Activated CD4-positive, alpha-beta T cell treated with anti-CD3 and anti-CD28 coated beads, Interleukin-2, amount 50 U/mL, for 4 hours (primary cell): ENCODE measurements around the gene RNF145.

Experiments
- DNase-seq, 2 experiments: peaks; one replicate each; pipeline ENCODE4 v3.0.0-alpha.2; 2020

Gene RNF145

DNA sequence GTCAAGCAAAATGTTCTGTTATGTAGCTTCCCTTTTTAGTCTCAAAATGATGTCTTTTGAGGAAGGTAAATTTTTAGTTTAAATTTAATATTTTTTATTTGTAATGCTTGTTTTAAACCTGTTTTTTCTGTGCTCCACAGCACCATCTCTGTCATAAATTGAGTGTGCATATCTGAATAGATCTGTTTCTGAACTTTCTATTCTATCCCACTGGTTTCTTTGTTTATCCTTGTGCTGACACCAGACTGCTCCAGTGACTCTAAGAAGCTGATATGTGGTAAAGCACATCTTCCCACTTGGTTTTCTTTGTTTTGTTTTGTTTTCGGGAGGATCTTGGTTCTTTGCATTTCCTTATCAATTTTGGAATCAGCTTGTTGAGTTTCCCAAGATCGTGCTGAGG is 7.1 kb upstream of the RNF145 start:
- no peak for DNase-seq

DNA sequence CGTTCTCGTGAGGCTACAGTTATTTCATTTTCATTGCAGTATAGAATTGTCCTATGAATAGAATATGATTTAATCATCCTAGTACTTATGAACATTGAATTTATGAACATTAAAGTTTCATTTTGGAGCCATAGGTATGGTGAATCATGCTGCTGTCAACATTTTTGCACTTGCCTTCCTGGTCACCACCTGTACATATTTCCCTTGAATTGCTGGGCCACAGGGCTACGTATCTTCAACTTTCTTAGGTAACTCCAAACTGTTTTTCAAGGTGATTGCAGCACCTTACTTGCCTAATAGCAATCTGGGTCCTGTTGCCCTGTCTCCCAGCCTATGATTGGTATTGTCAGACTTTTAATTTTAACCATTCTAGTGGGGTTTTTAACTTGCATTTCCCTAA is 6.5 kb upstream of the RNF145 start:
- DNase-seq = no peak

DNA sequence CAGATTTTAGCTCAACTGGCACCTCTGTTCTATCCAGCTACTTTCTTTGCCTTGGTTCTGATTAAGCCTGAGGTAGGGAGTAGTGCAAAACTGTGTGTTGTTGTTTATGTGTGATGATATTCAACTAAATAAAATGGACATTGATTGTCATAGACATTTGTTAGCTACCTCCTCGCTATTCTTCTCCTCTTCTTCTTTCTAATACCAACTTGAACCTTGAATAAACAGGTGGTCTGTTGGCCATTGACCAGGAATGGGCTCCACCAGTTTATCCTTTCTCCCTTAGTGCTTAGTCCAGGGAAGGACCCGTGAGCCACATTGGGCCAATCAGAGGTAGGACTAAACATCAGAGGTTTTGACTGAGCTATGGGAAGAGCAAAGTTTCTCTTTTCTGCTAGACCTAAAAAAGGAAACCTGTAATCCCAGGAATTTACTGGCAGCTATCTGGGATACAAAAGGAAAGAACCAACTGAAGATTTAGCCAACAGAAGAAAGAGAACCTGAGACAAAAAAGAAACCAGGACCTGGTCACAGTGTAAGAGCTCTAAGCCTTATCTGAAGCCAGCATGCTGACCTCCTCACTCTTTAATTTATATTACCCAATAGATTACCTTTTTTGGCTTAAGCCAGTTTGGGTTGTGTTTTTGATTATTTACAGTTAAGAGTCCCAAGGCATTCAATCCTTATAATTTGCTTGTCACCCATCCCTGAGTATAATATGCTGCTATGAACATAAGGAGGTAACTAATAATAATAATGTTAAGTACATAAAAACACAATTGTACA is 5.3 kb upstream of the RNF145 start:
- no peak for DNase-seq

DNA sequence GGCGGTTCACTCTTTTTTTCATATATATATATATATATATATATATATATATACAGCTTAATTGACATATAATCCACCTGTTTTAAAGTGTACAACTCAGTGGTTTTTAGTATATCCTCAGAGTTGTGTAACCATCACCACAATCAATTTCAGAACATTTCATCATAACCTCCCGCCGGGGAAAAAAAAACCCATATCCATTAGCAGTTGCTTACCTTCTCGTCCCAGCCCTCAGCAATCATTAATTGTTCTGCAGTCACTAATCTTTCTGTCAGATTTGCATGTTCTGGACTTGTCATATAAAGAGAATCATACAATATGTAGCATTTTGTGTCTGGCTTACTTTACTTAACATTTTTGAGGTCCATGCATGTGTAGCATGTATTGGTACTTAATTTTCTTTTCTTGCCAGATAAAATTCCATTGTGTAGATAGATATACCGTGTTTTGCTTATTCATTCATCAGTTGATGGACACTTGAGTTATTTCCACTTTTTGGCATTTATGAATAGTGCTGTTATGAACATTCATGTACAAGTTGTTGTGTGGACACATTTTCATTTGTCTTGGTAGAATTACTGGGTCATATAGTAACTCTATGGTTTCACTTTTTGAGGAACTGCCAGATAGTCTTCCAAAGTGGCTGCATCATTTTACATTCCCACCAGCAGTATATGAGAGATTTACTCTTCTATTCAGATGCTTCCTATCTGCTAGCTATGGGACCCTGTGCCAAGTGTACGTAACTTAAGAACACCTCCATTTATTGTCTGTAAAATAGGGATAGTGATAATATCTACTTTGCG is 3.5 kb upstream of the RNF145 start:
- no peak for DNase-seq

DNA sequence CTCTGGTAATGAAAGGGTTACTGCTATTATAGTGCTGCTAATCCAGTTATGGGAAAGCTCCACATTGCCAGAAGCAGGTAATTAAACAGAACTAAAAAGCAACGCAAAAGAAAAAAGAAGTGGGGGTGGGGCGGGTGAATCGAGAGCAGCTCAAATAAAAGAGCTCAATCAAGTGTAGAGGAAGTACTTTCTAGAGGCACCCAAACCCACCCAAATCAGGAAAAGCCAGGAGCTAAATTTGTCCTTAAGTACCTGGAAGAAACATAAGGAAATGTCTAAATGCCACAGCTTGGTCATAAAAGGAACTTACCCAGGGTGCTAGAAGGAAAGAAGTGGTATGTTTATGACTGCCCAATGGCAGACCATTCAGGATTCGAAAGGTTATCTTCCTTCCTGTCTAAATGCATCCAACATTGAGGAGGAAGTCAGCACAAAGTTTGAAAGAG is 2.4 kb upstream of the RNF145 start:
- DNase-seq = no peak

DNA sequence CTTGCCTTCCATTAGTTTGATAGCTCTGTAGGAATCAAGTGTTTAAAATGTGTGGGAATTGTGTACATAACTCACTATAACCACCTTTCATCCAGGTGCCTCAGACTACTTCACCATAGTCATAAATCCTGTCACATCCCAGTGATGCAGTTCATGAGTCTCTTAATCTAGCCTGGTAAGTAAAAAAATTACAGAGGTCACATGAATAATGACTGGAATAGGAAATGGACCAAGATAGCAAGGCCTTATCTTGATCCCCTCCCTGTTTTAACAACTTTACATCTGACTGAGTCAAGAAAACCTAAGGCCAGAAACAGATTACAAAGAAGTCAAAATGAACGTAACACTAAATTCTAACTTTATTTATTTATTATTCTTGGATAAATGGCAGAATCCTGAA is 1.5 kb upstream of the RNF145 start:
- no peak for DNase-seq

DNA sequence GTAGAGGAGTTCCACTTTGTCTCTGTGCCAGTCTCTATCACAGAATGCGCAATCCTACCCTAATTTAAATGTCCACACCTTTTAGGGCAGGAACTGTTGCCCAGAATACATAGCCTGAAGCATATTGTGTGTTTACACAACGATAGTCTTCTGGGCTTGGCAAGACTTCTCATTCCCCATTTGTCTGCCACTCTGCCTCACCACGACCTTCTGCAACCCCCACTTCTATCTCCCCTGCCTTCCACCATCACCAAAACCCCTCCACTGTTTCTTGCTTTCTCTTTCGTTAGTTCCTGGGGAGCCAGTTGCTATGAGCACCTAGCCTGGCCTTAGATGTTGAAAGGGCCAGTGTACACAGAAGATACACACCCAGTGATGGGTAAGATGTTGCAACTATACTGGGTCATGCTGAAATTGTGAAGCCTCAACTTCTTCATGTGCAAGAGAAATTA is 883 bp upstream of the RNF145 start:
- DNase-seq = no peak

DNA sequence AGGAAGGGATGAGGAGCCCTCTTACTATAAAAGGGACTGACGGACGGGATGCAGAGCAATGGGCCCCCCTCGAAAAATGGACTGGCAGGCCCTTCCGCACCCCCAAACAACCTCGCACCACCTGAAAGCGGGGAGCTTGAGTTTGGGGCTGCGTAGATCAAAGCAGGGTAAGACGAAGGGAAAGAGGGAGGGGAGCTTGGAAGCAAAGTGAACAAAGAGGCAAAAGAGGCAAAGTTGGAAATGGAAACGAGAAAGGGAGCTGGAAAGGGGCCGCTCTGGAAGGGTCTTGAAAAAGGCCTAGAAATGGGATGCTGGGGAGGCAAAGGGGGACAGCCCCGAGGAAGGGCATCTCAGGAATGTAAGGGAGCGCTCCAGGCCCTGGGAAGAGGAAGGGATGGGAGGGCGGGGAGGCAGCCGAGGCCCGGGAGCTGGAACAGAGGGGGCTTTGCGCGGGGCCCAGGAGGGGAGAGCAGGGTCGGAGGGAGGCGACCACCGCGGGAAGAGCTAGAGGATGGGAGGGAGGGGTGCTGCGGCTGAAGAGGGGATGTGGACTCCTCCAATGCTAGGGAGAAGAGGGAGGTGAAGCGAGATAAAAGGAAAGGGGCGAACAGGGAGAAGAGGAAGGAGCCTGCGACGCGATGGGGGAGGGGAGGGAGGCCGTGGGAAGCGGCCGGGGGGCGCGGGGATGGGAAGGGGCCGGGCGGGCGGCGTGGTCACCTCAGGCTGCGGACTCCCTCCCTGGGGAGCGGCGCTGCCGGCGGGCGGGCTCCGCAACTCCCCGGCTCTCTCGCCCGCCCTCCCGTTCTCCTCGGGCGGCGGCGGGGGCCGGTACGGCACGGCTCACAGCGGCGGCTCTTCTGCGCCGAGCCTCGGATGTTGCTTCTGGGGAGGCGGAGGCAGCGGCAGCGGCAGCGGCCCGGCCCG is 577 bp downstream of the RNF145 start:
- peak; percentile 15 for DNase-seq

DNA sequence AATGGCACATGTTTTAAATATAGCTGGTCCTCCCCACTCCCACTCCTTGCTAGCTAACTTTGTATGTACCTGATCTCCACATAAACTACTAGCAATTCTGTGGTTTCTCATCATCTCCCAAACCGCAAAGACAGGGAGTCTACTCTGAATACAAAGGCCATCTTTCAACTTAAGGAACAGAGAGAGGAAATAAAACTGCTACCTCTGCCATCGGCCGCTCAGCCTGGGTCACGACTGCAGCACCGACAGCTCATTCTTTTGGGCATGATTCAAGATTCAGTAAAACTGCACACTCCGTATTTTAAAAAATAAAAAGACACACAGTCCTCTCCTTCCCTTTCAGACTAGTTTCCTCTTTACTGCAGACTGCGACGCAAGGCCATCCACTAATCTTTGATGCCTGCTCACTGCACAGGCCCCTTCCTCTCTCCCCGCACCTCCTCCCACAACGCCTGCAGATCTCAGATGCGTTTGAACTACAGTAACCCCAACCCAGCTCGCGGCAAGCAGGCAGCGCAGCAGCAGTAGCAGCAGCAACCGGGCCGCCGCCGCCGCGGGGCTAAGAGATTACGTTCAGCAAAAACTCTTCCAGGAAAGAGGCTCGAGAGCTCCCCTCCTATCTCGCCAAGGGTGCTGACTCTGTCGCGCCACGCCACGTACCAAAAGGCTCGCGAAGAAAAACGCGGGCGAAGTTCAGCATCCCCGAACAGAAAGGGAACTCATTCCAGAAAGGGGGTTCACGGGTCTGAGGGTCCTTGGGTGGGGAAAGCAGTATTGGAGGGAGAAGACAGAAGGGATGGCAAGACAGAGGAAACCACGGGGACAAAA is 1.5 kb downstream of the RNF145 start:
- peak; percentile 74 to 75 for DNase-seq

DNA sequence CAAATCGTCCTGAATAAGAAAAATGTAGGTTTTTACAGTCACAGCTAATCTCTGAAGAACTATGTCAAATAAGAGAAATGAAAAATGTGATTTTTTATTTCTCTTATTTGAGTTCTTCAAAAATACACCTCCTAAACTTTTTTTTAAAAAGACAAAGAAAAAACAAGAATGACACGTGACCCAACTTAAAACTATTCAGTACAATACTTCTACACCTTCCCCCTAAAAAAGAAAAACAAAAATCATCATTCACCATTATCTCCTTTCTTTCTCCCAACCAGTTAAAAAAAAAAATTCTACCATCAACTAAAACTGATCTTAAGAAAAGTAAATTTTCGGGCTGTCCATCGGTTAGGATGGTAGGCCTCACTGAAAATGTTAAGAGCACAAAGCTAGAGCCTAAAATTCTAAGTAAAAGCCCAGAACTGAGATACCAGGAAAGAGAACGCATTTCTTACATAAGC is 2.1 kb downstream of the RNF145 start:
- DNase-seq = no peak

DNA sequence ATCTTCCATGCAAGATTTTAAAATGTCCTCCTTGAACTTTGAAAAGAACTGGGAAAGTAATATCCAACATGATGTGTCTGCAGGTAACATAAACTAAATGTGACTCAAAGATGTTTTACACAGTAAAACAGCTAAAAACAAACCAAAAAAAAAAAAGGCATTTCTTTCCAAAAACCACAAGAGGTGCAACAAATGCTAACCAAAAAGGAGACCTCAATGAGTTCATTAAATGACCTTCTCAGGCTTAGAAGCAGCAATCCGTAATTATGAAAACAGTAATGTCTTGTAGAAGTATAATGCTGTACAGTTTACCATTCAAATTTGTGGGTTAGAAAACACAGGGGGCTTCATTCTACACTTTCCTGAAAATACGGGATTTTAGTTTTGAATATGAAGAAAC is 2.5 kb downstream of the RNF145 start:
- no peak for DNase-seq

DNA sequence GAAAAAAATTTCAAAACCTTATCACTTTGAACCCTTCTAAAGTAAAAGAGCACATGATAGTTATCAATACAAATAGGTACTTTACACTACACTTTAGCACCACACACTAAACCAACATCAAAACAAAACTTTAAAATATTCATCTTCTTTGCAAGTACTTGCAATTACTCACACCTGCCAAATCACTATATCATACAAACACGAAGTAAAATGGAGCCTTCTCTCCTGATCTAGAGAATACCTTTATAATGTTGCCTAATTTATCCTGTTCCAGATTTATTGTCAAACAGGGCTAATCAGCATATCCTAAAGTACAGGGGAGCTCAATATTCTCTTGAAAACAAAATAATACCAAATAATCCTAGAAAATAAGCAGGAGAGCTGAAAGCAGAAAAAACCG is 3.0 kb downstream of the RNF145 start:
- no peak for DNase-seq

DNA sequence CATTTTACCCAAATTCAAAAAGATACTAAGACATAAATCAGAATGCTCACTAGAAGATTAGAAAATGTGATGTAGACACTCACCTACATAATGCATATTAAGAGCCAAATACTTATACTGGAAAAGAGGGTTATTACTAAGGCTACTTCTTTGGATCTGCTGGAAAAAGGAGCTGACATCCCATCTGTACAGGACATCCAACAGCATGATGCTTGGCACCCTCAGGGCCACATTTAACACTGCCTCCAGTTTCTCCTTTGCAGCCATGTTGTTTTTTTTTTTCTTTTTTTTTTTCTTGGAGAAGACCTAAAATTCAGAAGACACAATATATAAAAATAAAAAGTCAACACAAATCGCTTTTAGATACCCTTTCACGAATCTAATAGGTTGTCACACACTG is 6.0 kb downstream of the RNF145 start:
- DNase-seq = no peak

DNA sequence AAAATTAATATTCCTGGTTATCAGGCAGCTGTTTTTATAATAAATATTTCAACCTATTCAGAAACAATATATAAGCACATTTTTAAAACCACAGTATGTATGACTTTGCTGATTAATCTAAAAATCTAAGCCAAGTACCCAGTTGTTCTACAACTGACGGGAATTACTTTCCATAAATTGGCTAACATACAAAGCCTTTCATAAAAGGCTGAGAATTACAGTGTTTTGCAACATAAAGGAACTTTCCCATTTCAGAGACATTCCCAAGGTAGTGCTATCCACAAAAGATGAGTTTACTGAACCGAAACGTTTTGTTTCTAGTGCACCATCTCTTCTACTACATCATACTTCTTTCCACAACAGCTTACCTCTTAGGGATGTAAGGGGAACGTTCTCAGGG is 7.2 kb downstream of the RNF145 start:
- no peak for DNase-seq

DNA sequence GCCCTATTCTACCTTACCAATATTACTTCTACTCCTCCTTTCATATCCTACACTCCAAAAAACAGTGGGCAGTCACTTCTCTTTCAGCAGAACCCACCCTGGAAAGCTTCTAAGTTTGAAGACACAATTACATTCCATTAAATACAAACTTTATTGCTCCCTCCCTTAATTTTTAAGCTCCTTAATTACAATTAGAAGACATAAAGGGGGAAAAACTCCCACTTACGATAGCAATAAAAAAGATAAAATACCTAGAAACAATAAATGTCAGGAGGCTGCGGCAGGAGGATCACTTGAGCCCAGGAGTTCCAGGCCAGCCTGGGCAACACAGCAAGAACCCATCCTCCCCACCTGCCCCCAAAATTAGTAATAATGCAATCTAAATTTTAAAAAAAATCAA is 9.6 kb downstream of the RNF145 start:
- DNase-seq = no peak

DNA sequence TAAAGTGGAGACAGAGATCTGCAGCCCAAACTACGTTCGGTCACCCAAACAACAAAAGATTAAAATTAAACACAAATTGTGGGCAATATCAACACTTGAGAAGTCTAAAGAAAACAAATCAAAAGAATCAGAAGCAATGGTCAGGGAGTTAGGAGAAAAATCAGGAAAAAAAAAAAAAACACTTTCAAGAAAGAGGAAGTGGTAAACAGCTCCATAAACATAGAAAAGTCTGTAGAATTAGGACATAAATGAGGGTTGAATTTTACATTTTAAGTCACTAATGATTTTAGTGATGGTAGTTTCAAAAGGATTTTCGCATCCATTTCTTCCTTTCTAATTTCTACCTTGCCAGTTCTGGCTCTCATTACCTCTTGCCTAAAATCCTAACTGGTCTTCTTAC is 10.1 kb downstream of the RNF145 start:
- no peak for DNase-seq

DNA sequence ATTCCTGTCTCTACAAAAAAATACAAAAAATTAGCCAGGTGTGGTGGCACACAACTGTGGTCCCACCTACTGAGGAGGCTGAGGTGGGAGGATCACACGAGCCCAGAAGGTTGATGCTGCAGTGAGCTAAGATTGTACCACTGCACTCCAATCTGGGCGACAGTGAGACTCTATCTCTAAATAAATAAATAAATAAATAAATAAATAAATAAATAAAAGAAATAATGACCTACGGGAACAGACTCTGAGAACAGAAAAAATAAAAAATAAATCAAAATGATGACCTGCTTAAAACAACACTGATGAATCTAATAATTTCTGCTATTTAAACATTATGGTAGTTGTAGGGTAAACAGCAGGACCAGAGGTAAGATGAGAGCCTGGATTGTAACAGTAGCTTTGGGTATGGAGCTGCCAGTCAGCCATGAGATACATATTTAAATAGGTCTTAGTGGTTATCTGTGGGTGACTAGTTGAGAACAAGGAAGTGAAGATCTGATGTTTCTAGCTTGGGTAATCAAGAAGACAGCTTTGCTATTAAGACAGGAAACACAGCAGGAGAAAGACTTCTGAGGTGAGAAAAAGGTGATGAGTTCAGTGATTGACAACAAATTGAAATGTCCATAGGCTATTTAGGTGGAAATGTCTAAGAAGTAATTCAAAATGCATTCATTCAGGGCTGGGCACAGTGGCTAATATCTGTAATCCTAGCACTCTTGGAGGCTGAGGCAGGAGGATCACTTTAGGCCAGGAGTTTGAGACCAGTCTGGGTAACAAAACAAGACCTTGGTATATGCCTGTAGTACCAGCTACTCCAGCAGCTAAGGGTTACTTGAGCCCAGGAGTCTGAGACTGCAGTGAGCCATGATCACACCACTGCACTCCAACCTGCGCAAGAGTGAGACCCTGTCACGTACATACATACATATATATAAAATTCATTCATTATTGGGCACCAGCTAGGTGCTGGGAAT is 11.0 kb downstream of the RNF145 start:
- no peak for DNase-seq

DNA sequence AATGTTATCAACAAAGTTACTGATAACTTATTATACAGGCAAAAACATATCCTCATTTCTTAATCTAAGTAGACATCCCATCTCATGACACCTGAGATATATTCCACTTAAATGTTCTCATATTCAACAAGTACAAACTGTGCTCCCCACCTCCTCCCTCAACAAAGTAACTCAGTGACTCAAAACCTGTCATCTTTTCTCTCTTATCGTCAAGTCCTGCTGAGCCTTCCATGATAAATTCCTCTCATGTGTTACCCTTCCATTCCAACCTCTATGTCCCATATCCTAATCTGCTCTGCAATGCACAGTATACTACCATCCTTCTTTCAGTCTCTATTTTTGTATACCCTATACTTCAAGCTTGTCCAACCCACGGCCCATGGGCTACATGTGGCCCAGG is 13.6 kb downstream of the RNF145 start:
- no peak for DNase-seq

DNA sequence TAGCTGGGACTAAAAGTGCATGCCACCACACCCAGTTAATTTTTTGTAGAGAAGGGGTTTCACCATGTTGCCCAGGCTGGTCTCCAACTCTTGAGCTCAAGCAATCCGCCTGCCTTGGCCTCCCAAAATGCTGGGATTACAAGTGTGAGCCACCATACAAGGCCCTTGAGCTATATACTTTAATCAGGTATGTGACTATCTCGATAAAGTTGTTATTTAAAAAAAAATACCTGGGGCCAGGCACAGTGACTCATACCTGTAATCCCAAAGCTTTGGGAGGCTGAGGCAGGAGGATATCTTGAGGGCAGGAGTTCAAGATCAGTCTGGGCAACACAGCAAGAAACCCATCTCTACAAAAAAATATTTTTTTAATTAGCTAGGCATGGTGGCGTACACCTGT is 19.2 kb downstream of the RNF145 start:
- DNase-seq = no peak

DNA sequence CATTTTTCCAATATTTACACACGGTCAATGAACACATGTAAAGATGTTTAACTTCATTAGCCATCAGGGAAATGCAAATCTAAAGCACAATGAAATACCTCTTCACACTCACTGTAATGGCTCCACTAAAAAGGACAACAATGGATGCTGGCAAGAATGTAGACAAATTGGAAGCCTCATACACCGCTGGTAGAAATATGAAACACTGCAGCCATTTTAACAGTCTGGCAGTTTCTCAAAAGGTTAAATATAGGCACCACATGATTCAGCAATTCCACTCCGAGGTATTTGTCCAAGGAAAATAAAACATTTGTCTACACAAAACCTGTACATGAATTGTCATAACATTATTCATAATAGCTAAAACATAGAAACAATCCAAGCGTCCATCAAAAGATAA is 20.0 kb downstream of the RNF145 start:
- no peak for DNase-seq

DNA sequence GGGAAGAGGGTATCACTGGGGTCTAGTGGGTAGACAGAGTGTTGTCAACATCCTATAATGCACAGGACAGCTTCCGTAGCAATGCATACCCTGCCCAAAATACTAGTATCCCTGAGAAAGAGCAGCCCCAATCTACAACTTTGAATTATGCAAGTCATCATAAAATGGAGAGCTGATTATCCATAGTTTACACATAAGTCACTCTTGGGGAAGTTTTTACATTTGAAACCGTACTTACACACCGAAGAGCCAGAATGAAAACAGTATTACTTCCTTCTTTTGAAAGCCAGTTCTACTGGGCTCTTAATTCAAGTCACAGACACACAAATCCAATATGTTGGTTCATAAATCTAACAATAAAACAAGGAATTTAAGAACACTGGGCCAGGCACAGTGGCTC is 21.6 kb downstream of the RNF145 start:
- no peak for DNase-seq
